Endothelial cell of umbilical vein (primary cell): Measurements from ENCODE around the gene PRKCQ. TPM values are rescaled to one million over a fixed set of nuclear protein-coding genes. Genes with fewer than 3 reads are reported as not detected.

Experiments
- BruUV-seq: library from RNA; stranded (reverse); fragments of 400-500 nt; replicated peaks from 2 replicates; lab custom pipeline; 2021; lab: Mats Ljungman, UMichigan
- CTCF ChIA-PET: fragments of 300-600, 350-600 bp; sonication (Branson Sonifier 250); formaldehyde crosslinking; loops from one replicate; lab custom pipeline; 2021; ENCODE audit warnings: antibody characterized with exemption, inconsistent platforms; lab: Charles Lee
- POLR2A ChIA-PET: fragments of 300-600, 350-600 bp; sonication (Branson Sonifier 250); formaldehyde crosslinking; loops from one replicate; lab custom pipeline; 2021; ENCODE audit warnings: antibody characterized with exemption, inconsistent platforms; lab: Charles Lee
- DNase-seq: peaks from one replicate; pipeline ENCODE4 v3.0.0-alpha.2; 2011; ENCODE audit warnings: low read depth, low spot score
- FAIRE-seq: peaks from 2 replicates; lab custom pipeline; 2011; peaks lifted over from hg19 to GRCh38; lab: Jason Lieb, UNC
- H2AFZ ChIP-seq: 2 replicates; pipeline ENCODE4 v1.6.0; 2012; ENCODE audit warnings: low read depth, low read length, control low read depth, inconsistent platforms
- H3K27ac ChIP-seq: 2 replicates; pipeline ENCODE4 v1.5.1; 2011; ENCODE audit warnings: low read depth, mild to moderate bottlenecking, control low read depth, low read length, moderate library complexity; ENCODE audit not compliant: insufficient read depth
- H3K27me3 ChIP-seq, 2 experiments: 2 replicates each; pipeline versions ENCODE4 v1.6.0 to v1.6.1; 2011; ENCODE audit warnings: low read length in 2 of 2, mixed read lengths in 1 of 2; ENCODE audit not compliant: control insufficient read depth in 2 of 2, insufficient read depth in 2 of 2
- H3K36me3 ChIP-seq, 2 experiments: 2 replicates in 1 of 2; 3 replicates in 1 of 2; pipeline ENCODE4 v1.5.1; 2011; ENCODE audit warnings: low read length in 2 of 2, mild to moderate bottlenecking in 1 of 2, moderate library complexity in 1 of 2; ENCODE audit not compliant: control insufficient read depth in 2 of 2, insufficient read depth in 2 of 2; ENCODE audit errors: extremely low read depth in 1 of 2
- H3K4me1 ChIP-seq: 3 replicates; pipeline ENCODE4 v1.5.1; 2011; ENCODE audit warnings: mild to moderate bottlenecking, low read length; ENCODE audit not compliant: control insufficient read depth, insufficient read depth; ENCODE audit errors: extremely low read depth
- H3K4me2 ChIP-seq: 2 replicates; pipeline ENCODE4 v1.6.1; 2011; ENCODE audit warnings: low read length, control low read depth, mixed read lengths; ENCODE audit not compliant: insufficient read depth
- H3K4me3 ChIP-seq, 3 experiments: fragments of 200-600 bp in 1 of 3; sonication (generic), shearing (Covaris generic) in 1 of 3; replicated peaks in 1 of 3; 2 replicates each; pipeline ENCODE4 v1.5.1; 2011 to 2016; ENCODE audit warnings: control low read depth in 3 of 3, low read length in 3 of 3, mild to moderate bottlenecking in 2 of 3, inconsistent platforms in 1 of 3, low read depth in 1 of 3, moderate library complexity in 1 of 3; ENCODE audit not compliant: insufficient read depth in 1 of 3
- H3K79me2 ChIP-seq: 2 replicates; pipeline ENCODE4 v1.6.0; 2012; ENCODE audit warnings: low read length, inconsistent platforms; ENCODE audit not compliant: control insufficient read depth, insufficient read depth
- H3K9ac ChIP-seq: replicated peaks from 2 replicates; pipeline ENCODE3; 2011; ENCODE audit warnings: low read length, control low read depth; ENCODE audit not compliant: insufficient read depth; ENCODE audit errors: extremely low read depth
- H3K9me1 ChIP-seq: replicated peaks from 3 replicates; pipeline ENCODE4 v1.6.0; 2011; ENCODE audit warnings: mild to moderate bottlenecking, low read length; ENCODE audit not compliant: control insufficient read depth, insufficient read depth; ENCODE audit errors: extremely low read depth
- H3K9me3 ChIP-seq: replicated peaks from 2 replicates; pipeline ENCODE4 v1.5.1; 2012; ENCODE audit warnings: low read length, inconsistent platforms; ENCODE audit not compliant: control insufficient read depth, insufficient read depth
- H4K20me1 ChIP-seq: replicated peaks from 2 replicates; pipeline ENCODE3; 2011; ENCODE audit warnings: mild to moderate bottlenecking, low read length; ENCODE audit not compliant: control insufficient read depth, insufficient read depth; ENCODE audit errors: extremely low read depth
- EZH2 ChIP-seq: IDR thresholded peaks from 2 replicates; pipeline ENCODE4 v1.6.1; 2012; ENCODE audit warnings: borderline replicate concordance, low read depth, mild to moderate bottlenecking, moderate library complexity, low read length, inconsistent platforms; ENCODE audit not compliant: severe bottlenecking
- FOS ChIP-seq: IDR thresholded peaks from 2 replicates; pipeline ENCODE4 v1.6.1; 2011; ENCODE audit warnings: mild to moderate bottlenecking, low read length, moderate library complexity, borderline replicate concordance; ENCODE audit not compliant: insufficient read depth
- GATA2 ChIP-seq: IDR thresholded peaks from 2 replicates; pipeline ENCODE4 v1.7.0; 2011; ENCODE audit warnings: low read depth, mild to moderate bottlenecking, moderate library complexity, mixed read lengths, low read length; ENCODE audit not compliant: insufficient read length, insufficient read depth
- JUN ChIP-seq: IDR thresholded peaks from 2 replicates; pipeline ENCODE4 v1.6.1; 2011; ENCODE audit warnings: borderline replicate concordance, low read depth; ENCODE audit not compliant: insufficient read length, insufficient read depth
- MYC ChIP-seq: IDR thresholded peaks from one replicate; pipeline ENCODE4 v1.6.1; 2011; ENCODE audit warnings: mild to moderate bottlenecking, low read depth, low read length
- POLR2A ChIP-seq: IDR thresholded peaks from 2 replicates; pipeline ENCODE4 v1.6.1; 2012; ENCODE audit warnings: low read depth, mild to moderate bottlenecking, control low read depth, low read length
- POLR2AphosphoS5 ChIP-seq: IDR thresholded peaks from 2 replicates; pipeline ENCODE4 v1.6.1; 2012; ENCODE audit warnings: low read depth, mild to moderate bottlenecking, control low read depth, low read length, moderate library complexity; ENCODE audit not compliant: insufficient read depth
- dilution Hi-C: fragments of 300-500 bp; cut with MboI; formaldehyde crosslinking; loops from one replicate; pipeline ENCODE4 v1.15.0; 2019; ENCODE audit warnings: low sequenced_read_pairs; ENCODE audit not compliant: extremely low pct_ligation_motif_present
- intact Hi-C: fragments of 100-400 bp; cut with micrococcal nuclease; formaldehyde crosslinking; loops from one replicate; pipeline ENCODE4 v1.10.0; 2022
- polyA plus RNA-seq, 4 experiments: library from polyadenylated mRNA; depleted of rRNA in 3 of 4; stranded (reverse) in 3 of 4; unstranded in 1 of 4; fragments of >200 nt; gene quantifications; 2 replicates each; pipeline versions ENCODE4 v1.2.1 to v1.2.3, GENCODE V29; 2011 to 2012; ENCODE audit warnings: missing spikeins in 1 of 4
- total RNA-seq: library from RNA; stranded (reverse); gene quantifications from 2 replicates; pipeline ENCODE4 v1.2.3, GENCODE V29; 2021
- TF ChIP-seq, protein P1 (sequence below), 2 donors: IDR thresholded peaks; 1 replicate in 1 of 2; 2 replicates in 1 of 2; pipeline ENCODE4 v1.5.1; 2011; ENCODE audit warnings: low read length in 2 of 2, mild to moderate bottlenecking in 2 of 2, moderate library complexity in 2 of 2, control low read depth in 1 of 2, inconsistent platforms in 1 of 2, low read depth in 1 of 2; ENCODE audit not compliant: insufficient read depth in 1 of 2; ENCODE audit errors: extremely low read depth in 1 of 2
- TF ChIP-seq, protein P2 (sequence below): IDR thresholded peaks from 2 replicates; pipeline ENCODE4 v1.6.1; 2011; ENCODE audit not compliant: insufficient read depth, insufficient read length

Gene PRKCQ
- total and polyA plus RNA-seq, 2 donors (not counting 3 experiments of a cell fraction or from before 2014, with no cell fraction given) = 0.32 to 0.55 TPM

DNA sequence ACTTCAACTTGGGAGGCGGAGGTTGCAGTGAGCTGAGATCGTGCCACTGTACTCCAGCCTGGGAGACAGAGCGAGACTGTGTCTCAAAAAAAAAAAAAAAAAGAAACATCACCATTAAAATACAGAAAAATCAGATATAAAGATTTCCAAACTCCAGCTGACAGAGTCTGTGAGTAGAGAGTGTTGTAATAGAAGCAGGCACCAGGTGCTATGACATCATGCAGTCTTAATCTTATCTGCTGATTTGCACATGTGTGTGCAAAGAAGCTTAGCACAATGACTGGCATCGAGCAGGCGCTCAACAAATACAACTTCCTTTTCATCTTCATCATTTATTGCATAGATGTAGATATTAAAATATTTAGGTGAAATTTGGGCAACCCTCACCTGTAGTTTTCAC is 92.2 kb downstream of the PRKCQ start:
- H4K20me1 ChIP-seq = no peaks in the 10 kb centered on the region
- no peaks in the 10 kb centered on the region for H3K9me3 ChIP-seq
- ChIA-PET POLR2A (no interaction called here), CTCF (no interaction called here)
- H3K79me2 ChIP-seq = no peaks in the 10 kb centered on the region
- no peaks in the 10 kb centered on the region for H3K4me1 ChIP-seq
- no TSS peak for BruUV-seq
- no peak overlapping the region for H3K4me3 ChIP-seq
- FAIRE-seq (no peak), DNase-seq (no peak)
- H2AFZ ChIP-seq = no peak overlapping the region
- H3K27ac ChIP-seq = no peak overlapping the region
- H3K9me1 ChIP-seq = no peaks in the 10 kb centered on the region
- TF ChIP-seq FOS = no peak
- TF ChIP-seq MYC = no peak
- no peak for TF ChIP-seq POLR2A
- TF ChIP-seq EZH2 = no peak
- no peak for TF ChIP-seq POLR2AphosphoS5
- TF ChIP-seq GATA2 = no peak
- no peak overlapping the region for H3K4me2 ChIP-seq
- H3K27me3 ChIP-seq = no peaks in the 10 kb centered on the region
- no peak overlapping the region for H3K9ac ChIP-seq
- H3K36me3 ChIP-seq = no peaks in the 10 kb centered on the region
- intact Hi-C loops (no loop called here), dilution Hi-C loops (no loop called here)

DNA sequence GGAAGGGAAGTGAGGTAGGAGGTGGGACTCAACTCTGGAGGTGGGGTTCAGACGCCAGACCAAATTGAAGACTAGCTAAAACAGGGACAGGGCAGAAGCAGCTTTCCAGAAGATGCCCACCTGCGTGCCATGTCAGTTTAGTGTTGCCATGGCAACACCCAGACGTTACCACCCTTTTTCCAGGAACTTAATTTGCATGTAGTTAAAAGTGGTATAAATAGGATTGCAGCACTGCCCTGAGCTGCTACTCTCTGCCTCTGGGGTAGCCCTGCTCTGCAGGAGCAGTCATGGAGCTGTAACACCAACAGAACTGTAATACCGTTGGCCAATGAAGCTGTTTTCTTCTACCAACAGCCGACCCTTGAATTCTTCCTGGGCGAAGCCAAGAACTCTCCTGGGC is 93.8 kb downstream of the PRKCQ start:
- no peak overlapping the region for H2AFZ ChIP-seq
- H3K27me3 ChIP-seq = no peaks in the 10 kb centered on the region
- no peaks in the 10 kb centered on the region for H3K9me1 ChIP-seq
- no TSS peak for BruUV-seq
- ChIA-PET POLR2A (no interaction called here), CTCF (interaction anchor here (1.0 kb wide), 1 partner anchor 24 kb away, joined by 3 read pairs; no protein-coding TSS in a partner anchor)
- H3K9ac ChIP-seq = no peak overlapping the region
- H3K4me1 ChIP-seq = no peaks in the 10 kb centered on the region
- no peak overlapping the region for H3K4me3 ChIP-seq
- H3K79me2 ChIP-seq = no peaks in the 10 kb centered on the region
- dilution Hi-C loops = no loop called here
- no peaks in the 10 kb centered on the region for H4K20me1 ChIP-seq
- no peak overlapping the region for H3K4me2 ChIP-seq
- intact Hi-C loops = no loop called here
- no peak overlapping the region for H3K27ac ChIP-seq
- H3K36me3 ChIP-seq = no peaks in the 10 kb centered on the region
- DNase-seq = no peak
- no peaks in the 10 kb centered on the region for H3K9me3 ChIP-seq
- TF ChIP-seq, protein P1, sequence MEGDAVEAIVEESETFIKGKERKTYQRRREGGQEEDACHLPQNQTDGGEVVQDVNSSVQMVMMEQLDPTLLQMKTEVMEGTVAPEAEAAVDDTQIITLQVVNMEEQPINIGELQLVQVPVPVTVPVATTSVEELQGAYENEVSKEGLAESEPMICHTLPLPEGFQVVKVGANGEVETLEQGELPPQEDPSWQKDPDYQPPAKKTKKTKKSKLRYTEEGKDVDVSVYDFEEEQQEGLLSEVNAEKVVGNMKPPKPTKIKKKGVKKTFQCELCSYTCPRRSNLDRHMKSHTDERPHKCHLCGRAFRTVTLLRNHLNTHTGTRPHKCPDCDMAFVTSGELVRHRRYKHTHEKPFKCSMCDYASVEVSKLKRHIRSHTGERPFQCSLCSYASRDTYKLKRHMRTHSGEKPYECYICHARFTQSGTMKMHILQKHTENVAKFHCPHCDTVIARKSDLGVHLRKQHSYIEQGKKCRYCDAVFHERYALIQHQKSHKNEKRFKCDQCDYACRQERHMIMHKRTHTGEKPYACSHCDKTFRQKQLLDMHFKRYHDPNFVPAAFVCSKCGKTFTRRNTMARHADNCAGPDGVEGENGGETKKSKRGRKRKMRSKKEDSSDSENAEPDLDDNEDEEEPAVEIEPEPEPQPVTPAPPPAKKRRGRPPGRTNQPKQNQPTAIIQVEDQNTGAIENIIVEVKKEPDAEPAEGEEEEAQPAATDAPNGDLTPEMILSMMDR (IDR thresholded peaks at IDR 0.05; ENCODE audit: extremely low read depth in 1 of 2, insufficient read depth in 1 of 2, low read depth in 1 of 2, low read length in 2 of 2) = no peak
- TF ChIP-seq POLR2A = no peak
- TF ChIP-seq FOS = no peak
- no peak for TF ChIP-seq POLR2AphosphoS5
- TF ChIP-seq, protein P2, sequence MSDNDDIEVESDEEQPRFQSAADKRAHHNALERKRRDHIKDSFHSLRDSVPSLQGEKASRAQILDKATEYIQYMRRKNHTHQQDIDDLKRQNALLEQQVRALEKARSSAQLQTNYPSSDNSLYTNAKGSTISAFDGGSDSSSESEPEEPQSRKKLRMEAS = no peak
- no peak for TF ChIP-seq MYC
- no peak for TF ChIP-seq EZH2
- no peak for TF ChIP-seq GATA2
- TF ChIP-seq JUN = no peak
- FAIRE-seq = no peak
